GM12891 (cell line): ENCODE data around the gene FGGY.
"Not testable (repeated sequence)": the region's sequence is repeated elsewhere in the genome, so short reads cannot be mapped to it uniquely, and the experiment has no call there.

Experiments used
- DNase-seq: peaks from one replicate; pipeline ENCODE4 v3.0.0; 2011; ENCODE audit warnings: low spot score; ENCODE audit not compliant: insufficient read length
- FAIRE-seq: peaks from 2 replicates; lab custom pipeline; 2011; peaks lifted over from hg19 to GRCh38; lab: Jason Lieb, UNC
- PAX5 ChIP-seq: IDR thresholded peaks from 2 replicates; pipeline ENCODE4 v1.6.1; 2011; ENCODE audit warnings: low read length, moderate library complexity, mild to moderate bottlenecking; ENCODE audit not compliant: insufficient read depth, severe bottlenecking
- POLR2A ChIP-seq: IDR thresholded peaks from 2 replicates; pipeline ENCODE4 v1.6.1; 2011; ENCODE audit warnings: low read depth, low read length, control low read depth
- POLR2AphosphoS5 ChIP-seq: IDR thresholded peaks from 2 replicates; pipeline ENCODE4 v1.6.1; 2011; ENCODE audit warnings: low read depth, low read length, control low read depth
- POU2F2 ChIP-seq: IDR thresholded peaks from 2 replicates; pipeline ENCODE4 v1.6.1; 2011; ENCODE audit warnings: low read depth, mild to moderate bottlenecking, control low read depth, low read length, moderate library complexity
- SPI1 ChIP-seq: IDR thresholded peaks from 2 replicates; pipeline ENCODE4 v1.6.1; 2011; ENCODE audit warnings: low read depth, low read length, control low read depth
- TAF1 ChIP-seq: IDR thresholded peaks from 2 replicates; pipeline ENCODE4 v1.6.1; 2011; ENCODE audit warnings: low read depth, low read length, control low read depth

Gene FGGY

GRCh38 chr1:59528471-59528870 is 231.6 kb downstream of the FGGY start:
- no peak for DNase-seq
- no peak for FAIRE-seq
- TF ChIP-seq SPI1 (no peak), POLR2AphosphoS5 (no peak), POLR2A (no peak), TAF1 (no peak)

- no peak for FAIRE-seq
- no peak for TF ChIP-seq TAF1
- no peak for TF ChIP-seq POU2F2
- TF ChIP-seq PAX5, result no peak
- no peak for TF ChIP-seq SPI1
- TF ChIP-seq POLR2A, result no peak
- TF ChIP-seq POLR2AphosphoS5, result no peak
- no peak for DNase-seq
Observed at GRCh38 chr1:59528900-59529299, 232.0 kb downstream of the FGGY start.

- TF ChIP-seq POLR2AphosphoS5 (no peak), TAF1 (no peak), POLR2A (no peak), SPI1 (no peak), PAX5 (no peak), POU2F2 (no peak)
- DNase-seq, result no peak
- no peak for FAIRE-seq
Observed at GRCh38 chr1:59530119-59530518, 233.2 kb downstream of the FGGY start.

GRCh38 chr1:59532102-59532501 is 235.2 kb downstream of the FGGY start:
- FAIRE-seq (no peak), DNase-seq (no peak)
- TF ChIP-seq POLR2A, result no peak
- TF ChIP-seq TAF1, result no peak
- TF ChIP-seq PAX5, result no peak
- no peak for TF ChIP-seq POLR2AphosphoS5
- TF ChIP-seq SPI1, result no peak
- TF ChIP-seq POU2F2, result no peak

- not testable (repeated sequence) for FAIRE-seq, DNase-seq
Observed at GRCh38 chr1:59538476-59538875, 241.6 kb downstream of the FGGY start.

GRCh38 chr1:59539961-59540681 is 243.2 kb downstream of the FGGY start:
- DNase-seq (no peak), FAIRE-seq (no peak)
- no peak for TF ChIP-seq POLR2AphosphoS5
- TF ChIP-seq PAX5, result no peak
- no peak for TF ChIP-seq POU2F2
- no peak for TF ChIP-seq TAF1
- no peak for TF ChIP-seq SPI1
- TF ChIP-seq POLR2A, result no peak

GRCh38 chr1:59541161-59541560 is 244.3 kb downstream of the FGGY start:
- no peak for DNase-seq
- TF ChIP-seq TAF1, result no peak
- TF ChIP-seq POLR2A, result no peak
- TF ChIP-seq POU2F2, result no peak
- TF ChIP-seq SPI1, result no peak
- FAIRE-seq, result no peak

GRCh38 chr1:59541891-59542290 is 245.0 kb downstream of the FGGY start:
- no peak for DNase-seq
- TF ChIP-seq TAF1, result no peak
- no peak for TF ChIP-seq SPI1
- TF ChIP-seq PAX5, result no peak
- no peak for TF ChIP-seq POU2F2
- no peak for TF ChIP-seq POLR2A
- no peak for TF ChIP-seq POLR2AphosphoS5
- FAIRE-seq, result no peak

- FAIRE-seq (no peak), DNase-seq (no peak)
- TF ChIP-seq POLR2A, result no peak
- TF ChIP-seq PAX5, result no peak
- no peak for TF ChIP-seq POLR2AphosphoS5
- TF ChIP-seq SPI1, result no peak
- TF ChIP-seq TAF1, result no peak
- TF ChIP-seq POU2F2, result no peak
Observed at GRCh38 chr1:59543211-59543668, 246.3 kb downstream of the FGGY start.
